Measurements from ENCODE around the gene ZBED2.

The ZBED2 gene

GRCh38 chr3:111591555-111591954 lies 3.6 kb downstream of the ZBED2 start:
- no peaks in the 10 kb centered on the region for H3K36me3 ChIP-seq
- H3K9me3 ChIP-seq, result no peaks in the 10 kb centered on the region
- TF ChIP-seq, protein P1, sequence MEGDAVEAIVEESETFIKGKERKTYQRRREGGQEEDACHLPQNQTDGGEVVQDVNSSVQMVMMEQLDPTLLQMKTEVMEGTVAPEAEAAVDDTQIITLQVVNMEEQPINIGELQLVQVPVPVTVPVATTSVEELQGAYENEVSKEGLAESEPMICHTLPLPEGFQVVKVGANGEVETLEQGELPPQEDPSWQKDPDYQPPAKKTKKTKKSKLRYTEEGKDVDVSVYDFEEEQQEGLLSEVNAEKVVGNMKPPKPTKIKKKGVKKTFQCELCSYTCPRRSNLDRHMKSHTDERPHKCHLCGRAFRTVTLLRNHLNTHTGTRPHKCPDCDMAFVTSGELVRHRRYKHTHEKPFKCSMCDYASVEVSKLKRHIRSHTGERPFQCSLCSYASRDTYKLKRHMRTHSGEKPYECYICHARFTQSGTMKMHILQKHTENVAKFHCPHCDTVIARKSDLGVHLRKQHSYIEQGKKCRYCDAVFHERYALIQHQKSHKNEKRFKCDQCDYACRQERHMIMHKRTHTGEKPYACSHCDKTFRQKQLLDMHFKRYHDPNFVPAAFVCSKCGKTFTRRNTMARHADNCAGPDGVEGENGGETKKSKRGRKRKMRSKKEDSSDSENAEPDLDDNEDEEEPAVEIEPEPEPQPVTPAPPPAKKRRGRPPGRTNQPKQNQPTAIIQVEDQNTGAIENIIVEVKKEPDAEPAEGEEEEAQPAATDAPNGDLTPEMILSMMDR (IDR thresholded peaks at IDR 0.05), result no peak
- no peak overlapping the region for H3K27ac ChIP-seq
- H3K4me1 ChIP-seq (ENCODE audit: control insufficient read depth in 1 of 2, insufficient read depth in 1 of 2, low read depth in 1 of 2, low read length in 1 of 2), result no peaks in the 10 kb centered on the region
- no peak overlapping the region for H3K4me3 ChIP-seq (ENCODE audit: low read depth in 1 of 2, low read length in 1 of 2)
- H3K27me3 ChIP-seq, result no peaks in the 10 kb centered on the region

DNA sequence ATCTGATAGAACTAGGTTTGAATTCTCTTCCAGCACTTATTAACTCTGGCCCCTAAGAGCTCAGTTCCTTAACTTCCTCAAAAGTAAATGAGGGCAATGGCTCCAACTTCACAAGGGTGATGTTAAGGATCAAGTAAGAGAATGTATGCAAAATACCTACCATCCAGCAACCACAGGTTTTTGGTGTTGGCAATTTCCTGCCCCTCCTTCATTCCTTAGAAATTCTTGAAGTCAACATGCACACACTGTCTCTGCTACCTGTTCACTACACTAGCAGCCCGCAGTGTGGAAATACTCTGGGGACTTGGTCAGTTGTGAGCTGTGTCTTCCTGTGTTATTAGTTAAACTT lies 5.0 kb downstream of the ZBED2 start:
- no peak overlapping the region for H3K27ac ChIP-seq
- no peaks in the 10 kb centered on the region for H3K27me3 ChIP-seq
- H3K36me3 ChIP-seq, result no peaks in the 10 kb centered on the region
- TF ChIP-seq, protein P1 (IDR thresholded peaks at IDR 0.05), result no peak
- H3K4me1 ChIP-seq (ENCODE audit: control insufficient read depth in 1 of 2, insufficient read depth in 1 of 2, low read depth in 1 of 2, low read length in 1 of 2), result no peaks in the 10 kb centered on the region
- H3K9me3 ChIP-seq, result no peaks in the 10 kb centered on the region
- no peak overlapping the region for H3K4me3 ChIP-seq (ENCODE audit: low read depth in 1 of 2, low read length in 1 of 2)

- no peaks in the 10 kb centered on the region for H3K27me3 ChIP-seq
- no peaks in the 10 kb centered on the region for H3K9me3 ChIP-seq
- no peak overlapping the region for H3K27ac ChIP-seq
- no peaks in the 10 kb centered on the region for H3K36me3 ChIP-seq
- TF ChIP-seq, protein P1 (IDR thresholded peaks at IDR 0.05), result no peak
- no peak overlapping the region for H3K4me3 ChIP-seq (ENCODE audit: low read depth in 1 of 2, low read length in 1 of 2)
- no peaks in the 10 kb centered on the region for H3K4me1 ChIP-seq (ENCODE audit: control insufficient read depth in 1 of 2, insufficient read depth in 1 of 2, low read depth in 1 of 2, low read length in 1 of 2)
Observed at GRCh38 chr3:111589303-111590142, 5.6 kb downstream of the ZBED2 start.

DNA sequence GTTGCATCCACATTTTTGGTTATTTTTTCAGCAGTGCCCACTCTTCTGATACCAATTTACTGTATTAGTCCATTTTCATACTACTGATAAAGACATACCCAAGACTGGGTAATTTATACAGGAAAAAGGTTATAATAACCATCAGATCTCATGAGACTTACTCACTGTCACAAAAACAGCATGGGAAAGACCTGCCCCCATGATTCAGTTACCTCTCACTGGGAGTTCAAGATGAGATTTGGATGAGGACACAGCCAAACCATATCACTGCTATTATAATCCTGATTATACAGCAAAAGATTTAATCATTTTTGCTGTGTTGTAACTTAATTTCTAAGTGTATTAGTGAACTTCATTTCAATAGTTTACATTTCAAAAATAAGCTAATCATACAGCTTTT lies 6.6 kb downstream of the ZBED2 start:
- Histone ChIP-seq H3K36me3 (no peaks in the 10 kb centered on the region), H3K27ac (no peak overlapping the region), H3K27me3 (no peaks in the 10 kb centered on the region), H3K9me3 (no peaks in the 10 kb centered on the region), H3K4me3 (ENCODE audit: low read depth in 1 of 2, low read length in 1 of 2) (no peak overlapping the region), H3K4me1 (ENCODE audit: control insufficient read depth in 1 of 2, insufficient read depth in 1 of 2, low read depth in 1 of 2, low read length in 1 of 2) (no peaks in the 10 kb centered on the region)
- TF ChIP-seq, protein P1 (IDR thresholded peaks at IDR 0.05), result no peak

- H3K36me3 ChIP-seq, result no peaks in the 10 kb centered on the region
- no peaks in the 10 kb centered on the region for H3K4me1 ChIP-seq (ENCODE audit: control insufficient read depth in 1 of 2, insufficient read depth in 1 of 2, low read depth in 1 of 2, low read length in 1 of 2)
- no peak overlapping the region for H3K27ac ChIP-seq
- no peak overlapping the region for H3K4me3 ChIP-seq (ENCODE audit: low read depth in 1 of 2, low read length in 1 of 2)
- TF ChIP-seq, protein P1 (IDR thresholded peaks at IDR 0.05), result no peak
- H3K27me3 ChIP-seq, result no peaks in the 10 kb centered on the region
- H3K9me3 ChIP-seq, result no peaks in the 10 kb centered on the region
Observed at GRCh38 chr3:111585217-111585616, 9.9 kb downstream of the ZBED2 start.
